Activated CD8-positive, alpha-beta memory T cell treated with anti-CD3 and anti-CD28 coated beads for 24 hours (primary cell): ENCODE measurements around the gene FBXL20.

Experiments
- DNase-seq: peaks from one replicate; pipeline ENCODE4 v3.0.0-alpha.2; 2020

Gene FBXL20

DNA sequence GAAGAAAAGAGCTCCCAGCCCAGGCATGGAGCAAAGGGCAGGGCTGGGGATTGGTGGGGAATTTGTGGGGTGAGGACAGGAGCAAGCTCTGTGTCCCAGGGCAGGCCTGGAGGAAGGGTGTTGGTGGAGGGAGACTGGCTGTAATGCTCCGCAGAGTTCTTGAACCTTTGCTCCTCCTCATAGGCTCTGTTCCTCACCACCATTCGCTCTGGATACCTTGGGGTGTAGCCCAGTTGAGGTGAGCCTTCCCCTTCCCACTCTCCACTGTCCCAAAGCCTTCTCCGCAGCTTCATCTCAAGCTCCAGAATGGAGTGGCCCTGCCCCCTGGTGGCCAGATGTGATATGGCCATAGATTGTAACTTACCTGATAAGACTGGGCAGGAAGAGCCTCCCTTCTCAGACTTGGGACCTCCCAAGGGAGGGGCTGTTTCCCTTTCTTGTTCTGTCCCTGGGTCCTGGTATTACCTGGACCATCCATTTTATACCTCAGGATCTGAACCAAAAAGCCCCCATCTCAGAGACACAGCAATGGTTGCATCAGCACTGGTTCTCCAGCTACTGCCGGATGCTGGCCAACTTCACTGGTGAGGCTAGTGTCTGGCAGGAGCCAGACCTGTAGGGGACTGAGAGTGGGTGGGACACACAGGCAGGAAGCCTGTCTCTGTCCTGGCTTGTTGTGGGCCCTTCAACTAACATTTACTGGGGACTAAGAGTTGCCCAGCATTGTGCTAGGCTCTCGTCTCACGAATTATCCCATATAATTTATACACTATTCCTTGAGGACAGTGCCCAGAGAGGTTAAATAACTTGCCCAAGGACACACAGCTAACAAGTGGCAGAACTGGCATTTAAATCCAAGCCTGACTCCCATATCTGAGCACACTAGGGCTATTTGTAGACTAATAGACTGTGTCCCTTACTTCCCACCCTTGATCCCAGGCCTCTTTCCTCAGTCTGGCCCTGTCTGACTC lies 156.5 kb downstream of the FBXL20 start:
- DNase-seq = peak; percentile 97

DNA sequence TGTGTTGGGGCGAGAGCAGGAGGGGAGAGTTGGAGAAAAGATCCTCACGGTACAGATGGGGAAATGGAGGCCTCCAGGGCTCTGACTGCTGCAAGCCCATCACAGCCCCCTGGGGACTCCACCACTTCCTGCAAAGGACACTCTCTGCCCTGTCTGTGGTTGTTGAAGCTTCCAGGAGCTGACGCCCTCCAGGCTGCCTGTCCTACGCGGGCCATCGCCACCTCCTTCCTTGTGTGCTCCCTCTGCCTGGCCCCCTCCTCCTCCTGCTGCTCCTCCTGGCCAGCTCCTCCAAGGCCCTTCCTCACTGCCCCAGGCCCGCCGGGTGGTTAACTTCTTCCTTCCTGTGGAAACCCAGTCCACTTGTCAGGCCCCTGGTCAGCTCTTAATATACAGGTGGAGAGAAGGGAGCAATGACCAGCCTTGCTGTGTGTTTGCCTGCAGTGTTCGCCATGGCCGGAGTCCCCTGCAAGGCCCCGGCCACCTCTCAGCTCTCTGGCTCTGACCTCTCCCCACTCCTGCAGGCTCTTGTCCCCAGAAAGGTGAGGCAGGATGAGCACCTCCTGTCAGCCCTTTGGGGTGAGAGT lies 157.3 kb downstream of the FBXL20 start:
- DNase-seq = no peak

DNA sequence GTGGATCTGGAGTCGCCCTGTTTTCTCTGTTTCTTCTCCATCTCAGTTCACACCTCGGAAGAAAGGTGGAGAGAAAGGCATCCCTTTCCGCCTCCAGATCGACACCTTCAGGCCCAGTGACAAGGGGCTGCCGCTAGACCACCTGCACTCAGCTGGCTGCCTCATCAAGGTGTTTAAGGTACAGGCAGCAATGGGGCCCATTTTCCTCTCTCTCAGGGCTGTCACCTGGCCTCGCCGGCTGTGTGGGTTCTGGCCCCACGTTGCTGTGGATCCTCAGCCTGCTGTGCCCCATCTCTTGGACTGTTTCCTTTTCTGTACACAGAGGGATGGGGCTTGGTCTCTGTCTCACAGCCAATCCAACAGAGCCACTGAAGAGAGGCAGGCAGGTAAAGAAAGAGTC lies 158.3 kb downstream of the FBXL20 start:
- DNase-seq = no peak

DNA sequence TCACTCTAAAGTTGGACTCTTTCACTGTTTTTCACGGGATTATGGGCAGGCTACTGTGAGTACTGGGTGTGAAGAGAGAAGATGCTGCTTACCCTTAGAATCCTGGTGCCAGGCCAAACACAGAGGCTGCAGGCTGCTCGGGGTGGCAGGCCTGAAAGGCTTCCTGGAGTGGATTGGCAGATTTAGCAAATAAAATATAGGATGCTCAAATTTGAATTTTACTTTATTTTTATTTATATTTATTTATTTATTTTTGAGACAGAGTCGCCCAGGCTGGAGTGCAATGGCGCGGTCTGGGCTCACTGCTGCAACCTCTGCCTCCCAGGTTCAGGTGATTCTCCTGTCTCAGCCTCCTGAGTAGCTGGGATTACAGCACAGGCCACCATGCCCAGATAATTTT lies 160.8 kb downstream of the FBXL20 start:
- DNase-seq = no peak

DNA sequence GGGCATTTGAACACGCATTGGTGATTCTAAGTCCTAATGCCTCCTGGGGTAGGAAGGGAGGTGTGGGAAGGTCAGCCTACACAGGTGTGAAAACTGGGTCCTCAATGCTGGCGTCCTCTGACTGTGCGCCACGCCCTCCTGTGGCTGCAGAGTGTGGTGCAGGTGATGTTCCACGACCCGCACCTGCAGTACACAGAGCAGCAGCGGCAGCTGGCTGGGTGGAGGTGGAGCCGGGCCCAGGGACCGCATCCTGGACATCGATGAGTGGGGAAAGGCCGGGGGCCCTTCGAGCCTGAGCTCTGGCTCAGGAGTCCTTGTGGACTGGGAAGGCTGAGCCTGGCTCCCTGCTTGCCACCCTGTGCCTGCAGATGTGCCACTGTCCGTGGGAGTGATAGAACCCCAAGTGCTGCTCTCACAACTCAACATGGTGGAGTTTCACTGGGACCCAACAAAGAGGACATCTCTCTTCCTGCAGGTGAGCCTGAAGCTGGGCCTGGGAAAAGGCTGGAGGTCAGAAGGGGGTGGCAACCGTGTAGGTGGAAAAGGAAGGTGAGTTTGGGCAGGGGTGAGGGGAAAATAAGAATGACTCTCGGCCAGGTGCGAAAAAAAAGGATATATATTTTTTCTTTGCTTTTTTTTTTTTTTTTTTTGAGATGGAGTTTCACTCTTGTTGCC lies 161.6 kb downstream of the FBXL20 start:
- DNase-seq = peak; percentile 84

DNA sequence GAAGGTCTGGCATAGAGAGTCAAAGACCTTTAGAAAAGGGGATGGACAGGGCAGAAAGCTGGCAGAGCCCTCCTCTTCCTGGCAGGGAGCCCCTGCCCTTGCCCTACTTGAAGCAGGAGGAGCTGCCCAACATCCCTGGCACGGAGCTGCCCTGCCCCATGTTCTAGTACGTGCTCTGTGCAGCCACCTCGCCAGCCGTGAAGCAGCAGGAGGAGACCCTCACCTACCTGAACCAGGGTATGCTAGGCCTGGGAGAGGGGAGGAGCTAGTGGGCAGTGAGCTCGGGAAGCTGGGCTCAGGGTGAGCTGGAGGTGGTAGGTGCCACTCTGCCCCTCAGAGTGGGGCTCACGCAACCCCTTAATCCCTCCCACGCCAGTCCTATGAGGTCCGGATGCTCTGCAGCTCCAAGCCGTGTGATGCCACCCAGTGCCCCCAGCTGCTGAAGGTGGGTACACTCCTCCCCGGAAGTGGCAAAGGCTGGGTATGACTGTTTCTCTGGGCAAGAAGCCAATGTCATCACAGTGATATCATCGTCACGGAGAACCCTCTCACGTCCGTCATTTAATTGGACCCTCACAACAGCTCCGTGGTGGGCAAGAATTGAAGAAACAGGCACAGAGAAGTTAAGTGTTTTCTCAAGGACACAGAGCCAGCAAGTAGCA lies 163.0 kb downstream of the FBXL20 start:
- peak; percentile 79 for DNase-seq

DNA sequence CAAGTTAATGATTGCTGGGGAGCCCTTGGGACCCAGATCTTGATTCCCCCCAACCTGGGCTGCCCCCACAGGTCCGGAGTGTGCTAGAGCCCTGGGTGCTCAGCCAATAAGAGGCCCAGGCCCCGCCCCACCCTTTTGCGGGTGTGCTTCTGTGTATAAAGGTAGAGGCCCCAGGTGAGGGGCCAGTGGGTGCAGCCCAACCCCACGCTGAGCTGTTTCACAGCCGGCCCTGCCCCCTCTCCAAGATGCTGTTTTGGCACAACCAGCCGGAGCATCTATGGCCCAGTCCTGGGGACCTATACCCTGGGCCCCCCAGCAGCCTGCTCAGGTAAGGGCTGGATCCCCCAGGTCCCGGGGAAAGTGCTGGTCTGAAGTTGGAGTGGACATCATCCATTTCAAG lies 163.8 kb downstream of the FBXL20 start:
- DNase-seq = no peak

DNA sequence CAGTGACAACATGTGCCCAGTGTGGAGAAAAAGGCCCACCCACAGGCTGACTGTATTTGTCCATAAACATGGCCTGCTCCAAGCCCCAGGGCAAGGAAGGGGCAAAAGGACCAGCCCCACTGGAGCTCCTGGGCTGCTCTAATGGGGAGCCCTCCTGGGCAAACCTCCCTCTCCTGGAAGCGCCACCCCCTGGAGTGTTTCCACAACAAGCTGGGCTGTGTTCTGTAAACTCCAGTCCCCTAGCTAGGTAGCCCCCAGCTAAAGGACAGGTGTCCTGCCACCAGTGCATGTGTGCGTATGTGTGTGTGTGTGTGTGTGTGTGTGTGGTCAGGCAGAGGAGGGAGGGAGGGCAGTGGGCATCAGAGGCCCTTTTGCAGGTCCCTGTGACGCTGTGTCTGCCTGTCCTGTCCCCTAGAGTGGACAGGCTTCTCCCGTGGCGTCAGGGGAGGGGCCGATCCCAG lies 164.4 kb downstream of the FBXL20 start:
- DNase-seq = no peak

DNA sequence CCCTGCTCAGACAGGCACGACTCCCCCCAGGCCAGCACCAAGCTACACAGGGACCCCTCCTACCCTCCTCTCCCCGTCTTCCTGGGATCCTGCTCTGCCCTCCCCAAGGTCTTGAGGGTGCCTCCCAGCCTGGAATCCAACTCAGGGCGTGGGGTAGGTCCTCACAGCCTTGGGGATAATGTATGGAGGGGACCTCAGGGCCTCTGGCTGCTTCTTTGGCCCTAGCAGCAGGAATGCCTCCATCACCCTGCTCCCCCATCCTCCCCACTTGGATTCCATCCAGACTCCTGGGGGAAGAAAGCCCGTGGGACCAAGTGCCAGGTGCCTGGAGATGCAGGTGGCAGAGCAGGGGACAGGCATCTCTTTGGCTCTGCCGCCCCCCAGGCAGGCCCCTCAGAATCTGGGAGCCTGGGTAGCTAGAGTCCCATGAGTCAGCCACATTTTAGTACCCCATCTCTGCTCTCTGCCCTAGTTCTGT lies 164.9 kb downstream of the FBXL20 start:
- no peak for DNase-seq

DNA sequence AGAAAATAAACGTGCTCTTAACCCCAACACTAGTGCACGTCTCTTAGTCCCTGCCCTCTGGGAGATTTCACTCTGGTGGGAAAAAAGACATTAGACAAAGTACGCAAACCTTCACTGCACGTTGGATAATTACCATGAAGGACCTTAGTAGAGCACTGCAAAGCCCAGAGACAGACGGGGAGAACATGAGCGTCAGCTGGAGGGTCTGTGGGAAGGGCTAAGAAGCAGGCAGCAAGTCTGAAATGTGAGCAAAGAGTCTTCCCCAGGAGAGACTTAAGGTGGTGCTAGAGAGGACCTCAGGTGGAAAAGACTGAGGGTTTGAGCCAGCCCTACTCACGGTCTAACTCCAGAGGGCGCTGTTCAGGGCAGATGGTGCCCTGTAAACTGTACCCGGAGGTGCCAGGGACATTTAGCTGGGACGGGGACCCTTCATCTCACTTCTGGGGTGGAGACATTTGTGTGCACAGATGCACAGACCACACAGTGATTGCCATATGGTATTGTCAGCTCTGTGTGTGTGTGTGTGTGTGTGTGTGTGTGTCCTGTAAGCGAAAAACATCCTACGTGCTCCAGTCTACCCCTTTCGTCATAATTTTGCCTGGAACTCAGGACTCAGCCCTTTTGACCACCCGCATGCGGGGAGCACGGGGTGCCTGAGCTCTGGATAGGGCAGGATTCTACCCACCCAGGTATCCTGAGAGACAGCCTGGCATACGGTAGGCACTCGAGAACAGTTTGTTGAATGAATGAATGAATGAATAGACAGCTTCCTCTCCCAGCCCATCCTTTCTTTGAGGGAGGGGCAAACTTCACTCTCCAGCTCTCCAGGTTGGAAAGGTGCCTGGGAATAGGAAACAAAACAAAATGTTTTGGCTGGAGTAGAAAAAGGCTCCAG lies 165.6 kb downstream of the FBXL20 start:
- no peak for DNase-seq

DNA sequence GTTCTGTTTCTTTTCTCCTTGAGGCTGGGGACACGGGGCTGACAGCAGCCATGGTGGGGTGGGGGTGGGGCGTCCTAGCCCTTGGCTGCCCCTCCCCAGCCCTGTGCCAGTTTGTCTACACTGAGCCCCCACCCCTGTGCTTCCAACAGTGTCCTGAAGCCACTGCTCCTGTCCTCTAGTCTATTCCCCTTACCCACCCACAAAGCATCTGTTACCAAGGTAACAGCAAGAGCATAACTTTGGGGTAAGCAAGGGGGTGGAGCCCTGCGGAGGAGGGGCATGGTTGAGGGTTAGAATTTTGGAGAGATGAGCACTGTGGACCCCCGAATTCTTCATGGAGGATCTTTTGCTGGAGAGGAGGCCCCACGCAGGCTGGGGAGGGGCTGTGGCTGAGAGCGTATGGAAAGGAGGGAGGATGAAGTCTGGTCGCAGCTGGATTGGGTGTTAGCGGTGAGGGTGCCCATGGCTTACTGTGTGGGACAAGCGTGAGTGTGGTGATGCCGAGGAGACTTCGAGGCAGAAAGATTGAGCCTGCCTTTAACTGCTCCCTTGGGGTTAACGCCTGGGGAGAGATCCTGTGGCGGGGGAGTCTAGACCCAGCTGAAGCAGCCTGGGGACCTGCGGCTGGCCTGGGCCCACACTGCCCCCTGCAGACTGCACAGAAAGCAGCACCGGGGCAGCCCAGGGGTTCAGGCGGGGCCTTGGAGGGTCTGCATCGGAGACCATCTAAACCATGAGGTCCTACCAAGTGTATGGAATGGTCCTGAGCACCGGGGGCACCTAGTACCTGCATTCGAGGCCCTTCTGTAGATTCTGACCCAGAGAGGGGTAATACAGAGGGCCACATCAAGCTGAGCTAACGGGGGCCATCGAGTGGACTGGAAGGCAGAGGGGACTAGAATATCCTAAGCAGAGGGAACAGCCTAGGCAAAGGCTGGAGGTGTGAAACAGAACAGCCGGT lies 169.6 kb downstream of the FBXL20 start:
- peak; percentile 84 for DNase-seq

DNA sequence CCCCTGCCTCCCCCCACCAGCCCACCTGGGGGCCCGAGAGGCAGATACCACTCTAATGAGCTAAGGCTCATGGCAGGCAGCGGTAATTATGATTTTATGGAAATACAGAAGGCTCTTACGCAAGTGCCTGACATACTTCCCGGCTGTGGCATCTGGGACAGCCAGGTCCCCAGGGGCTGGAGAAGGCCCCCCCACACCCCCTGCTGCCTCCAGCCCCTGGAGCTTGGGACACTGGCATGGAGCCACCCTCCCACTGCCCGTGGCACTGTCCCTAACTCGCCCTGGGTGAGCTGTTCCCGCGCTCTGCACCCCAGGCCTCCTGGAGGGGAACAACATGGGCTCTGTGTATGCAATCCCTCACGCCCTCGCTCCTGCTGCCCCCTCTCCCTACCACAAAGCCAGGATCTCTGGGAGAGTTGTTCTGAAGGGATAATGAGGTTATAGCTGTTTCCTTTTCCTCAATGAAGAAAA lies 170.3 kb downstream of the FBXL20 start:
- no peak for DNase-seq

DNA sequence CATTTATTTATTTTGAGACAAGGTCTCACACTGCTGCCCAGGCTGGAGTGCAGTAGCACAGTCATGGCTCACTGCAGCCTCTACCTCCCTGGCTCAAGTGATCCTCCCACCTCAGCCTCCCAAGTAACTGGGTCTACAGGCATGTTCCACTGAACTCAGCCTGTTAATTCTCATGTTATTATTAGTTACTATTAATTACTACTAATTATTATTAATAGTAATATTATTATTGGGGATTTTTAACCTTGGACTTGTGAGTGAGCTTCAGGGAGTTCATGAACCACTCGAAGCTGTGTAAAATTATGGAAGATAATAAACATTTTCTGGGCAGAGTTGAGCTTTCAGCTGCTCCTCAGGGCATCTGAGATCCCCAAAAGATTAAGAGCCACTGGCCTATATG lies 171.1 kb downstream of the FBXL20 start:
- DNase-seq = no peak

DNA sequence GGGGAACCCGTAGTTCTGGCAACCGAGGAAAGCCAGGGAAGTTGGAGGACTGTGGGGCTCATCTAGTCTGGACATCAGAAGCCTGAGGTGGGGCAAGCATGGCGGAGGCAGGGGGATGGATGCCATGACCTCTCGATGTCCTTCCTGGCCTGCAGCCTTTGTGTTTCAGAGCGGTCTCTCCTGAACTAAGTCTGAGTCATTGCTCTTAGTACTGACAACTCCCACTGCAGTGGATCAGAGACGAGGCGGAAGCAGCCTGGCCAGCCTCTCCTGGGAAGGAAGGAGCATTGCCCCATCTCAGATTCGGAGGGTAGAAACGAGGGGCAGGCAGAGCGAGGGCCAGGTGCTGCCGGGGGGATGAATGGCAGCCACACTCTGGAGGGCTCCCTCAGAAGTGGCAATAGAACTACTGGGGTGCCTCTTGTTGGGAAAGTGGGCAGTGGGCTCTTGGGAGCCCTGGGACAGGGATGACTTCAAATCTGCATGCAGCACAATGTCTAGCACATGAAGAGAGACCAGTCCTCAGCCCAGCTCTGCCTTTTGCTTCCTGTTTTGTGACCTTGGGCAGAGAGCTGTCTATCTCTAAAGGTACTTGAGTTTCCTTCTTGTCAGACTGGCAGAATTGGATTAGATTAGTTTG lies 172.0 kb downstream of the FBXL20 start:
- DNase-seq = no peak

DNA sequence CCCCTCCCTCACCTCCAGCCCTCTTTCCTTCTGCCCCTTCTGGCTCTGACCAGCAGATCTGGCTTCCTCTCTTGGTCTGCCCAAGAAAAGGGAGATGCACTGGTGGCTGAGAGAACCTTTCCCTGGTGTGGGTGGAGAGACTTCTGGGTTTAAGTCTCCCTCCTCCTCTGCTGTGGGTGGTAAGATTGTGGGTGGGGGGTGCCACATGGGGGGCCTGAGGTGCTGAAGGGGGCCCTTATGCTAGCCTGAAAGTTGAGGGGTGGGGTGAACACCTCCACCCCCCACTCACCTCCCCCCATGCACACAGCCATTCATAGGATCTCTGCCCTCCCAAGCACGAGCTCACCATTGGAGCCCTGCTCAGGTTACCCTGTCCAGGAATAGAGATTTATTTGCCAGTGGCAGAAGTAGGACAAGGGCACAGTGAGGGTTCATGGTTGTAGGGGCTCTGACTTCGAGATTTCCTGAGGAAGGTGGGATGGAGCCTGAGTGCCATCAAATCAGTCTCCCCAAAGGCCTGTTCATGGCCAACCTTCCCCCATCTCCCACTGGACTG lies 174.0 kb downstream of the FBXL20 start:
- no peak for DNase-seq

DNA sequence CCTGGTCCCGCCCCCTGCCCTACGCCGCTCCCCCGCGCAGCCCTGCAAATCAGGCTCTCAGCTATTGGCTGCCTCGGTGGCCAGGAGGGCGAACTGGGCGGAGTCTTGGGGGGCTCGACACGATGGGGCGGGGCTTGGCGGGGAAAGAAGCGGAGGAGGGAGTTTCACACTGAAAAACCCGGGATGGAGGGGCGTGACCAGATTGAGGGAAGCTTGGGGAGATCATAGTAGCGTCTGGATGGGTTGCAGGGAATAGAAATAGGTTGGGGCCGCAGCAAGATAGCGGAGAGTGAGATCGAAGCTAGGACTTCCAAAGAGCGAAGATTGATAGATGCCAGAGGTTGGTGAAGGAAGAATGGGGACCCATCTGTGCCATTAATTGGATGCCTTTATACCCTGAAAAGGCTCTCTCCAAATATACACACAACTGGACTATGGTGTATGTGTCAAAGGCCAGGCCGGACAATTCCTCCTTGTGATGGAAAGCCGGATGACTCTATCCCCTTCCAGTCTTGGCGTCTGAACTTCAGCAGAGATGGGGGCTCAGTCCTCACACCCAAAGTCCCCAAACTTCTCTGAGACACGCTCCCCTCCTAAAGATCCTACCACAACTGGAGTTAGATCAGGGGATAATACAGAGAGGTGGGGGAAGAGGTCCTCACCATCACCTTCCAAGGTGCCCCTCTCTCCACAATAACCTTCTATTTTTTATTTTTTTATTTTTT lies 175.3 kb downstream of the FBXL20 start:
- peak; percentile 83 for DNase-seq

DNA sequence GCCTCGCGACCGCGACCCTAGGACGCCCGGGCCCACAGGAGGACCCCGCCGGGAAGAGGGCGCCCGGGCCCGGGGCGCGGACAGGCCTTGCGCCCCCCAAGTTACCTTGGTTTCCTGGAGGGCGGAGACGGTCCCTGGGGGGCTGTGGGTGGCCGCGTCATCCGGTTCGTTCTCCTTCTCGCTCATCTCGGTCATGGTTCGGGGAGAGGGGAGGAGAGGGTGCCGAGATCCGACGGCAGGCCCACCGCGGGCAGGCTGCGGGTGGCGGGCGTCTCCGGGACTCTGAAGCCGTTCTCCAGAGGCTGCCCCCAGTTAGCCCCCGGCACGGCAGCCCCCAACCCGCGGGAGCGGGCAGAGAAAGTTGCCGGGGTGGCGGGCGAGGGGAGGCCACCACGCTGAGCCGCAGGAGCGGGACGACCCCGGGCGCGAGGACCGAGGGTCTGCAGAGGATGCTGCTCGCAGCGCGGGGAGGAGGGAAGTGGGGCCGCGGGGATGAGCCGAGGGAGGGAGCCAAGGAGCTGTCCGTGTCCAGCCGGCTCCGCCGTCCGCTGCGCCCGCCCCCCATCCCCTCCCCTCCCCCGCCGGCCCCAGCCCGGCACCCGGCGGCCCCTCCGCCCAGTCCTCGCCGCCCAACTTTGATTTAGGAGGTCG lies 176.0 kb downstream of the FBXL20 start, which contains the start of gene STAC2:
Gene STAC2 (minus strand): TSS at position 638 of the 651 bp plus-strand sequence. CDS start 443 bp downstream, at position 195.
- DNase-seq = no peak

DNA sequence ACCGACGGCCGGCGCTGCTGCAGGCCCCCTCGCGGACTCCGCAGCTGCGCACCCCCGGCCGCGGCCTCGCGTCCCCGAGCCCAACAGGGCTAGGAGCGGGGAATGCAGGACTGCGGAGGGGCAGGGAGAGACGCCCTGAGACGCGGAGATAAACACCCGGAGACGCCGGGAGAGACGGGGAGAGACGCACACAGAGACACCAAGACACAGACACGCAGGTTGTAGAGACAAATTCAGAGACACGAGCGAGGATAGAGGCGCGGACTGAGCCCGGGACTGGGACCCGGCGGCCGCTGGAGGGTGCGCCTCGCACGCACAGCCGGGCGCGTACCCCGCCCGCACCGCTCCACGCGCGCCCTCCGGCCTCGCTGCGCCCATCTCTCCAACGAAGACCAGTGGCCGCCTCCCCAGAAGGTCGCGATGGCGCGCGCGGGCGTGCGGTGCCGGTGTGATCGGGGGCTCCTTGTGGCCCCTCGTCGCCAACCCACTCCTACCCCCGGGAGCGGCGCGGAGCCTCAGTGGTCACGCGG lies 176.6 kb downstream of the FBXL20 start:
- no peak for DNase-seq
